Amniotic stem cell (primary cell): ENCODE measurements around the gene TRIM60.
"Not testable (repeated sequence)": the region's sequence is repeated elsewhere in the genome, so short reads cannot be mapped to it uniquely, and the experiment has no call there.

Experiments used
- DNase-seq: peaks from one replicate; lab custom pipeline; 2025; lab: John Stamatoyannopoulos, UW

TRIM60 gene

GRCh38 chr4:165031436-165032211 is at the start of gene TRIM60:
TSS of gene TRIM60 (plus strand) at chr4:165031999. CDS start at chr4:165040073, 8,074 bp downstream.
- DNase-seq, result no peak

- DNase-seq, result no peak
These were observed 42.3 kb upstream of the TRIM60 start for GRCh38 chr4:164989471-164989870.

GRCh38 chr4:164990786-164991185 is 41.0 kb upstream of the TRIM60 start:
- not testable (repeated sequence) for DNase-seq

- not testable (repeated sequence) for DNase-seq
These were observed 35.7 kb upstream of the TRIM60 start for GRCh38 chr4:164996123-164996522.

GRCh38 chr4:164997324-164997723 is 34.5 kb upstream of the TRIM60 start:
- DNase-seq, result no peak

- DNase-seq, result no peak
These were observed 33.9 kb upstream of the TRIM60 start for GRCh38 chr4:164997941-164998340.

GRCh38 chr4:164998526-164999080 is 33.2 kb upstream of the TRIM60 start:
- DNase-seq, result not testable (repeated sequence)

- not testable (repeated sequence) for DNase-seq
These were observed 29.8 kb upstream of the TRIM60 start for GRCh38 chr4:165001957-165002356.

GRCh38 chr4:165005352-165005925 is 26.4 kb upstream of the TRIM60 start:
- DNase-seq, result no peak

- DNase-seq, result no peak
These were observed 25.3 kb upstream of the TRIM60 start for GRCh38 chr4:165006456-165006855.

- no peak for DNase-seq
These were observed 24.9 kb upstream of the TRIM60 start for GRCh38 chr4:165006886-165007285.

- no peak for DNase-seq
These were observed 22.1 kb upstream of the TRIM60 start for GRCh38 chr4:165009493-165010227.

GRCh38 chr4:165010487-165010886 is 21.3 kb upstream of the TRIM60 start:
- DNase-seq, result no peak

- no peak for DNase-seq
These were observed 20.8 kb upstream of the TRIM60 start for GRCh38 chr4:165010991-165011390.

GRCh38 chr4:165011403-165011802 is 20.4 kb upstream of the TRIM60 start:
- no peak for DNase-seq

- no peak for DNase-seq
These were observed 18.1 kb upstream of the TRIM60 start for GRCh38 chr4:165013691-165014090.

- DNase-seq, result no peak
These were observed 14.8 kb upstream of the TRIM60 start for GRCh38 chr4:165016971-165017370.

GRCh38 chr4:165019995-165020394 is 11.8 kb upstream of the TRIM60 start:
- not testable (repeated sequence) for DNase-seq

- DNase-seq, result not testable (repeated sequence)
These were observed 6.0 kb upstream of the TRIM60 start for GRCh38 chr4:165025782-165026181.

- DNase-seq, result no peak
These were observed 3.9 kb upstream of the TRIM60 start for GRCh38 chr4:165027762-165028402.

- DNase-seq, result no peak
These were observed 16.4 kb downstream of the TRIM60 start for GRCh38 chr4:165048170-165048569.

GRCh38 chr4:165052627-165053026 is 20.8 kb downstream of the TRIM60 start:
- DNase-seq, result no peak
